GM12878 (cell line): ENCODE results near the gene TTC32. TPM values are rescaled to one million over a fixed set of nuclear protein-coding genes. Genes with fewer than 3 reads are reported as not detected.

ENCODE experiments used
- ATAC-seq: fragments of 200-7000 bp; cut with Tn5 transposase; 3 replicates; pipeline ENCODE4 v1.9.1; 2020; ENCODE audit warnings: mild to moderate bottlenecking, moderate library complexity
- BruUV-seq: library from RNA; stranded (reverse); fragments of 400-500 nt; replicated peaks from 2 replicates; lab custom pipeline; 2021; lab: Mats Ljungman, UMichigan
- CTCF ChIA-PET: fragments of 300-600 bp; sonication (Branson Sonifier 250); formaldehyde crosslinking; extraction: SDS; loops from one replicate; lab custom pipeline; 2021; ENCODE audit warnings: inconsistent platforms; lab: Yijun Ruan, JAX
- POLR2A ChIA-PET: fragments of 350-600 bp; formaldehyde crosslinking; extraction: SDS; loops from one replicate; lab custom pipeline; 2021; ENCODE audit warnings: inconsistent platforms; lab: Charles Lee
- RAD21 ChIA-PET: fragments of 300-600 bp; sonication (Branson Sonifier 250); formaldehyde crosslinking; loops from one replicate; lab custom pipeline; 2023; ENCODE audit warnings: antibody characterized with exemption; ENCODE audit not compliant: unreplicated experiment; lab: Charles Lee
- SMC1A ChIA-PET: fragments of 300-600 bp; sonication (Branson Sonifier 250); formaldehyde crosslinking; loops from one replicate; lab custom pipeline; 2023; ENCODE audit not compliant: unreplicated experiment, uncharacterized antibody; lab: Charles Lee
- DNase-seq: peaks from one replicate; pipeline ENCODE4 v3.0.0-alpha.2; 2011; ENCODE audit warnings: low read depth, low spot score
- FAIRE-seq: peaks from 3 replicates; lab custom pipeline; 2011; peaks lifted over from hg19 to GRCh38; lab: Jason Lieb, UNC
- H2AFZ ChIP-seq: 2 replicates; pipeline ENCODE4 v1.6.0; 2011; ENCODE audit warnings: low read depth, low read length, control low read depth; ENCODE audit not compliant: control insufficient read depth
- H3K27ac ChIP-seq: 2 replicates; pipeline ENCODE4 v1.5.1; 2011; ENCODE audit warnings: control low read depth; ENCODE audit not compliant: control insufficient read depth, insufficient read depth
- H3K27me3 ChIP-seq, 2 experiments: replicated peaks in 1 of 2; 2 replicates each; pipeline versions ENCODE4 v1.6.0 to v1.6.1; 2011; ENCODE audit warnings: low read length in 1 of 2; ENCODE audit not compliant: control insufficient read depth in 2 of 2, insufficient read depth in 2 of 2
- H3K36me3 ChIP-seq, 2 experiments: 2 replicates each; pipeline ENCODE4 v1.5.1; 2011; ENCODE audit warnings: low read length in 1 of 2; ENCODE audit not compliant: control insufficient read depth in 2 of 2, insufficient read depth in 2 of 2
- H3K4me1 ChIP-seq: 2 replicates; pipeline ENCODE4 v1.6.1; 2011; ENCODE audit warnings: mild to moderate bottlenecking, low read length, moderate library complexity, mixed read lengths; ENCODE audit not compliant: control insufficient read depth, insufficient read depth
- H3K4me2 ChIP-seq: 2 replicates; pipeline ENCODE4 v1.6.0; 2011; ENCODE audit warnings: control low read depth; ENCODE audit not compliant: control insufficient read depth, insufficient read depth
- H3K4me3 ChIP-seq: fragments of 200-600 bp; sonication (generic); 2 replicates; pipeline ENCODE4 v1.5.1; 2016
- H3K79me2 ChIP-seq: 2 replicates; pipeline ENCODE4 v1.6.0; 2011; ENCODE audit warnings: low read length; ENCODE audit not compliant: control insufficient read depth, insufficient read depth
- H3K9ac ChIP-seq: 2 replicates; pipeline ENCODE4 v1.8.0; 2011; ENCODE audit warnings: low read length, control low read depth, mixed read lengths; ENCODE audit not compliant: control insufficient read depth, insufficient read depth
- H3K9me3 ChIP-seq: replicated peaks from 3 replicates; pipeline ENCODE4 v1.5.1; 2011; ENCODE audit warnings: mild to moderate bottlenecking, low read length; ENCODE audit not compliant: control insufficient read depth, insufficient read depth
- H4K20me1 ChIP-seq: 2 replicates; pipeline ENCODE4 v1.6.0; 2011; ENCODE audit not compliant: control insufficient read depth, insufficient read depth
- CREB1 ChIP-seq: IDR thresholded peaks from 2 replicates; pipeline ENCODE4 v1.6.1; 2012; ENCODE audit warnings: low read depth, mild to moderate bottlenecking, inconsistent platforms
- FOS ChIP-seq: IDR thresholded peaks from 3 replicates; pipeline ENCODE4 v1.6.1; 2011; ENCODE audit warnings: borderline replicate concordance; ENCODE audit not compliant: insufficient read length; ENCODE audit errors: extremely low read depth
- FOXM1 ChIP-seq: IDR thresholded peaks from 2 replicates; pipeline ENCODE4 v1.6.1; 2012; ENCODE audit warnings: low read depth, mild to moderate bottlenecking, inconsistent platforms, low read length, moderate library complexity
- MEF2A ChIP-seq: IDR thresholded peaks from 2 replicates; pipeline ENCODE4 v1.6.1; 2011; ENCODE audit warnings: low read depth, mild to moderate bottlenecking, low read length, moderate library complexity; ENCODE audit not compliant: insufficient read depth
- MEF2B ChIP-seq: fragments of 450-650 bp; IDR thresholded peaks from 2 replicates; pipeline ENCODE4 v1.6.1; 2018; ENCODE audit warnings: mild to moderate bottlenecking, moderate library complexity; ENCODE audit not compliant: partially characterized antibody, poor library complexity, severe bottlenecking
- MYB ChIP-seq: fragments of 150-350 bp; IDR thresholded peaks from 2 replicates; pipeline ENCODE4 v1.6.1; 2014; ENCODE audit warnings: mild to moderate bottlenecking, low read depth, low read length, borderline replicate concordance
- PML ChIP-seq: IDR thresholded peaks from 2 replicates; pipeline ENCODE4 v1.6.1; 2012; ENCODE audit warnings: low read length, inconsistent platforms
- POU2F2 ChIP-seq: IDR thresholded peaks from 3 replicates; pipeline ENCODE4 v1.6.1; 2011; ENCODE audit warnings: low read depth, mild to moderate bottlenecking, low read length, borderline replicate concordance
- RB1 ChIP-seq: fragments of 450-650 bp; formaldehyde crosslinking; IDR thresholded peaks from 2 replicates; pipeline ENCODE4 v1.6.1; 2017; ENCODE audit warnings: mild to moderate bottlenecking, borderline replicate concordance
- RUNX3 ChIP-seq: IDR thresholded peaks from 2 replicates; pipeline ENCODE4 v1.6.1; 2012; ENCODE audit warnings: low read length, inconsistent platforms
- SREBF2 ChIP-seq: IDR thresholded peaks from 2 replicates; pipeline ENCODE4 v1.6.1; 2012; ENCODE audit warnings: mild to moderate bottlenecking, low read length
- ZNF384 ChIP-seq: IDR thresholded peaks from 2 replicates; pipeline ENCODE4 v1.6.1; 2012; ENCODE audit warnings: low read depth, mild to moderate bottlenecking, low read length, improper control_type of control experiment, borderline replicate concordance
- WGBS: methylation state at CpG from one replicate; pipeline ENCODE4 v1.1.6; 2016; ENCODE audit warnings: low lambda C conversion rate; ENCODE audit not compliant: insufficient replicate concordance, insufficient coverage; ENCODE audit errors: missing lambda C conversion rate; 5-methylcytosine and 5-hydroxymethylcytosine counted together
- in situ Hi-C: fragments of 300-500 bp; cut with MboI; formaldehyde crosslinking; loops from 9 replicates; pipeline ENCODE4 v1.14.3; 2018; ENCODE audit warnings: mixed read lengths
- intact Hi-C: fragments of 100-400 bp; cut with micrococcal nuclease; formaldehyde crosslinking; loops from one replicate; pipeline ENCODE4 v1.14.2; 2022; ENCODE audit not compliant: unreplicated experiment
- polyA plus RNA-seq, 11 experiments: library from polyadenylated mRNA; depleted of rRNA in 4 of 11; unstranded in 6 of 11; stranded (reverse) in 5 of 11; fragments of >200 nt; fragmentation: Nextera tagmentation in 4 of 11; fragmentation: Illumina TruSeq in 1 of 11; extraction: Ambion mirVana in 4 of 11; extraction: Trizol in 1 of 11; gene quantifications; 1 replicate in 1 of 11; 2 replicates in 10 of 11; pipeline versions ENCODE4 v1.2.1 to v1.2.3, GENCODE V29; 2011 to 2016; ENCODE audit warnings: inconsistent platforms in 2 of 11, missing spikeins in 2 of 11, low read depth in 1 of 11
- total RNA-seq, 4 experiments: library from RNA; depleted of rRNA in 3 of 4; stranded (reverse); fragments of >200 nt in 3 of 4; fragmentation: Illumina TruSeq in 1 of 4; extraction: Trizol in 1 of 4; gene quantifications; 2 replicates each; pipeline versions ENCODE4 v1.2.1 to v1.2.3, GENCODE V29; 2013 to 2021
- TF ChIP-seq, protein P1 (sequence below): fragments of 450-650 bp; IDR thresholded peaks from 2 replicates; pipeline ENCODE4 v1.6.1; 2017; ENCODE audit warnings: low read depth, mild to moderate bottlenecking, moderate library complexity
- TF ChIP-seq, protein P2 (sequence below): fragments of 450-650 bp; IDR thresholded peaks from 2 replicates; pipeline ENCODE4 v1.6.1; 2017; ENCODE audit warnings: antibody characterized with exemption, mild to moderate bottlenecking, moderate library complexity
- TF ChIP-seq, protein P3 (sequence below): fragments of 450-650 bp; IDR thresholded peaks from 2 replicates; pipeline ENCODE4 v1.6.1; 2017; ENCODE audit warnings: mild to moderate bottlenecking, low read depth, inconsistent platforms; ENCODE audit not compliant: poor library complexity, severe bottlenecking

The TTC32 gene
- total and polyA plus RNA-seq, 10 of the 15 experiments (the other 5 are each of a cell fraction or from before 2014, with no cell fraction given) = 11.1 to 30.0 (median 19.7) TPM

DNA sequence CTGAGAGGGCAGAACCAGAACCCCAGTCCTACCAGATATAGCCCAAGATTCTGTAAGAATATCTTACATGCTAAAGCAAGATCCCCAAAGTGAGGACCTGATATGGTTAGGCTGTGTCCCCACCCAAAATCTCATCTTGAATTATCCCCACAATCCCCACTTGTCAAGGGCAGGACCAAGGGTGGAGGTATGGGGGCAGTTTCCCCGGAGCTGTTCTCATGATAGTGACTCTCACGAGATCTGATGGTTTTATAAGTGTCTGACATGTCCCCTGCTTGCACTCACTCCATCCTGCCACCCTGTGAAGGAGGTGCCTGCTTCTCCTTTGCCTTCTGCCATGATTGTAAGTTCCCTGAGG lies 19.9 kb downstream of the TTC32 start:
- Histone ChIP-seq H3K27ac (no peak overlapping the region), H3K4me2 (no peak overlapping the region), H3K27me3 (no peaks in the 10 kb centered on the region), H4K20me1 (no peaks in the 10 kb centered on the region), H2AFZ (no peak overlapping the region), H3K4me1 (no peaks in the 10 kb centered on the region), H3K9me3 (no peaks in the 10 kb centered on the region), H3K79me2 (no peaks in the 10 kb centered on the region), H3K4me3 (no peak overlapping the region), H3K36me3 (no peaks in the 10 kb centered on the region), H3K9ac (no peak overlapping the region)
- ATAC-seq (no peak), DNase-seq (no peak), FAIRE-seq (no peak)
- POLR2A ChIA-PET = interaction anchor here (0.7 to 1.3 kb wide), 2 partner anchors 13 to 14 kb away, joined by 3 read pairs; no protein-coding TSS in a partner anchor
- RAD21 ChIA-PET = no interaction called here
- in situ Hi-C loops = no loop called here
- TF ChIP-seq FOXM1 = no peak
- no peak for TF ChIP-seq POU2F2
- TF ChIP-seq SREBF2 = no peak
- no peak for TF ChIP-seq FOS
- TF ChIP-seq RUNX3 = no peak
- TF ChIP-seq MYB = no peak
- no peak for TF ChIP-seq PML
- TF ChIP-seq, protein P1, sequence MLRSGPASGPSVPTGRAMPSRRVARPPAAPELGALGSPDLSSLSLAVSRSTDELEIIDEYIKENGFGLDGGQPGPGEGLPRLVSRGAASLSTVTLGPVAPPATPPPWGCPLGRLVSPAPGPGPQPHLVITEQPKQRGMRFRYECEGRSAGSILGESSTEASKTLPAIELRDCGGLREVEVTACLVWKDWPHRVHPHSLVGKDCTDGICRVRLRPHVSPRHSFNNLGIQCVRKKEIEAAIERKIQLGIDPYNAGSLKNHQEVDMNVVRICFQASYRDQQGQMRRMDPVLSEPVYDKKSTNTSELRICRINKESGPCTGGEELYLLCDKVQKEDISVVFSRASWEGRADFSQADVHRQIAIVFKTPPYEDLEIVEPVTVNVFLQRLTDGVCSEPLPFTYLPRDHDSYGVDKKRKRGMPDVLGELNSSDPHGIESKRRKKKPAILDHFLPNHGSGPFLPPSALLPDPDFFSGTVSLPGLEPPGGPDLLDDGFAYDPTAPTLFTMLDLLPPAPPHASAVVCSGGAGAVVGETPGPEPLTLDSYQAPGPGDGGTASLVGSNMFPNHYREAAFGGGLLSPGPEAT = no peak
- TF ChIP-seq CREB1 = no peak
- TF ChIP-seq ZNF384 = no peak
- TF ChIP-seq, protein P2, sequence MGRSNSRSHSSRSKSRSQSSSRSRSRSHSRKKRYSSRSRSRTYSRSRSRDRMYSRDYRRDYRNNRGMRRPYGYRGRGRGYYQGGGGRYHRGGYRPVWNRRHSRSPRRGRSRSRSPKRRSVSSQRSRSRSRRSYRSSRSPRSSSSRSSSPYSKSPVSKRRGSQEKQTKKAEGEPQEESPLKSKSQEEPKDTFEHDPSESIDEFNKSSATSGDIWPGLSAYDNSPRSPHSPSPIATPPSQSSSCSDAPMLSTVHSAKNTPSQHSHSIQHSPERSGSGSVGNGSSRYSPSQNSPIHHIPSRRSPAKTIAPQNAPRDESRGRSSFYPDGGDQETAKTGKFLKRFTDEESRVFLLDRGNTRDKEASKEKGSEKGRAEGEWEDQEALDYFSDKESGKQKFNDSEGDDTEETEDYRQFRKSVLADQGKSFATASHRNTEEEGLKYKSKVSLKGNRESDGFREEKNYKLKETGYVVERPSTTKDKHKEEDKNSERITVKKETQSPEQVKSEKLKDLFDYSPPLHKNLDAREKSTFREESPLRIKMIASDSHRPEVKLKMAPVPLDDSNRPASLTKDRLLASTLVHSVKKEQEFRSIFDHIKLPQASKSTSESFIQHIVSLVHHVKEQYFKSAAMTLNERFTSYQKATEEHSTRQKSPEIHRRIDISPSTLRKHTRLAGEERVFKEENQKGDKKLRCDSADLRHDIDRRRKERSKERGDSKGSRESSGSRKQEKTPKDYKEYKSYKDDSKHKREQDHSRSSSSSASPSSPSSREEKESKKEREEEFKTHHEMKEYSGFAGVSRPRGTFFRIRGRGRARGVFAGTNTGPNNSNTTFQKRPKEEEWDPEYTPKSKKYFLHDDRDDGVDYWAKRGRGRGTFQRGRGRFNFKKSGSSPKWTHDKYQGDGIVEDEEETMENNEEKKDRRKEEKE = no peak
- no peak for TF ChIP-seq RB1
- TF ChIP-seq, protein P3, sequence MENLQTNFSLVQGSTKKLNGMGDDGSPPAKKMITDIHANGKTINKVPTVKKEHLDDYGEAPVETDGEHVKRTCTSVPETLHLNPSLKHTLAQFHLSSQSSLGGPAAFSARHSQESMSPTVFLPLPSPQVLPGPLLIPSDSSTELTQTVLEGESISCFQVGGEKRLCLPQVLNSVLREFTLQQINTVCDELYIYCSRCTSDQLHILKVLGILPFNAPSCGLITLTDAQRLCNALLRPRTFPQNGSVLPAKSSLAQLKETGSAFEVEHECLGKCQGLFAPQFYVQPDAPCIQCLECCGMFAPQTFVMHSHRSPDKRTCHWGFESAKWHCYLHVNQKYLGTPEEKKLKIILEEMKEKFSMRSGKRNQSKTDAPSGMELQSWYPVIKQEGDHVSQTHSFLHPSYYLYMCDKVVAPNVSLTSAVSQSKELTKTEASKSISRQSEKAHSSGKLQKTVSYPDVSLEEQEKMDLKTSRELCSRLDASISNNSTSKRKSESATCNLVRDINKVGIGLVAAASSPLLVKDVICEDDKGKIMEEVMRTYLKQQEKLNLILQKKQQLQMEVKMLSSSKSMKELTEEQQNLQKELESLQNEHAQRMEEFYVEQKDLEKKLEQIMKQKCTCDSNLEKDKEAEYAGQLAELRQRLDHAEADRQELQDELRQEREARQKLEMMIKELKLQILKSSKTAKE = no peak
- no peak for TF ChIP-seq MEF2B
- no peak for TF ChIP-seq MEF2A
- BruUV-seq = no TSS peak
- intact Hi-C loops = no loop called here
- SMC1A ChIA-PET = no interaction called here
- CTCF ChIA-PET = interaction anchor here (0.9 kb wide), 1 partner anchor 9 kb away, joined by 4 read pairs; no protein-coding TSS in a partner anchor
- WGBS = 61% methylated on average over 2 of the region's 2 CpGs
